Medulla oblongata (tissue), 1 donor: ENCODE results near the gene AMOT.

ENCODE experiments used
- DNase-seq: peaks from one replicate; pipeline ENCODE4 v3.0.0-alpha.2; 2015; ENCODE audit errors: extremely low spot score

AMOT gene

DNA sequence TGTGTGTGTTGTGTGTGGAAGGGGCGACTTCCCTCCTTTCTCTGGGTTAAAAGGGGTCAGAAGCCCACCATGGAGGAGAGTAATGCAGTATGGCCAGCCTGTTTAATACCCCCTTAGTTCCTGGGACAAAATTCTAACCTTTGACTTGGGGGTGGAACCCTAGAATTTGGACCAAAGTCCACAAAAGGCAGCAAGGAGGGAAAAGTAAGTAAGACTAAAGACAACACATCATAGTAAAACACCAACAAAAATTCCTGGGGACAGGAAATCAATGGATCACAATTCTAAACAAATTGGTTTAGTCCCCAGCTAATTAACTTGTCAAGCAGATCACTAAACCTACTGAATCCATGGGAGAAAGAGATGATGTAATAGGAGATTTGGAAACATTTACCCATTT lies 3.1 kb downstream of the AMOT start:
- no peak for DNase-seq

- DNase-seq, result no peak
Measured at GRCh38 chrX:112835019-112835418, 5.6 kb downstream of the AMOT start.

- no peak for DNase-seq
Measured at GRCh38 chrX:112834031-112834845, 6.4 kb downstream of the AMOT start.

DNA sequence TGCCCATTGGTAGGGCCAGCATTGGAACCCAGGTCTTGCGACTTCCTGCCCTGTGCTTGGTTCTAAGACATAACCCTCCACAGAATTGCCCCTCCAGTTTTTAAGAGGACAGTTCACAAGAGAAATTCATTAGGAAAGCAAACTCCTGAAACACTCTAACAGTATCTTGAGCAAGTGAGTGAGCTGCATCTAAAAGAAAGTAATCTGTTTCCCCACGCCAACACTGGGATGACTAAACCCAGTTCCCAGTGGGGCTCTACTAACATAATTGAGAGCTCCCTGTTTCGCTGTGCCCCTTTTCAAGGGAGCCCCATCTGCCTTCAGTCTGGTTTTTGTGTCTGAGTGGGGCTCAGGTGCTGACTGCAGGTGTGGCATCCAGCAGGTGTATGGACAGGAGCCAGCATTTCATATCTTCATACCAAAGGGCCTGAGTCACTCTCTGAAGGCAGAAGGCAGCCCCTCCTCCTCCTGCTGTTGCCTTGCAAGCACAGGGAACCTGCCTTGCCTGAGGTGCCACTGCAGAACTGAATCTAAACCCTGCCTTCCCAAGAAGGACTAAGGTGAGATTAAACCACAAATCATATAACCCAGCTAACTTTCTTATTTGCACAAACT lies 8.0 kb downstream of the AMOT start:
- no peak for DNase-seq

- DNase-seq, result peak; percentile 15
Measured at GRCh38 chrX:112830540-112830939, 10.1 kb downstream of the AMOT start.

GRCh38 chrX:112827292-112827903 lies 13.2 kb downstream of the AMOT start:
- DNase-seq, result no peak

DNA sequence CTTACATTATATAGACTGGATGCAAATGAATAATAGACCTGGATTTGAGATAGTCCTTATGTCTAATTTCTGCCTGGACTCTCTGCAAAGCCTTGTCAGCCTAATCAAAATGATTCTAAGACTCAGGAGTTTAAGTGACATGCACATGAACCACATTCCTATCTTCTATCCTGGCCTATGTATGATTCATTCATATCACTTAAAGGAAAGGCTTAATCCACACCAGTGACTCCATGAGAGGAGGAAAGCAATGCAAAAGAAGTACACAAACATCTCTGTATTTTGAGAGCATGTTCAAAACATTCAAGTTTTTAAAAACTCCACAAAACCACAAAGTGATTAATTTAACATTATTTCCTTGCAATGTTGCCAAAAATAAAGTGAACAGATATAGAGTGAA lies 14.6 kb downstream of the AMOT start:
- no peak for DNase-seq

DNA sequence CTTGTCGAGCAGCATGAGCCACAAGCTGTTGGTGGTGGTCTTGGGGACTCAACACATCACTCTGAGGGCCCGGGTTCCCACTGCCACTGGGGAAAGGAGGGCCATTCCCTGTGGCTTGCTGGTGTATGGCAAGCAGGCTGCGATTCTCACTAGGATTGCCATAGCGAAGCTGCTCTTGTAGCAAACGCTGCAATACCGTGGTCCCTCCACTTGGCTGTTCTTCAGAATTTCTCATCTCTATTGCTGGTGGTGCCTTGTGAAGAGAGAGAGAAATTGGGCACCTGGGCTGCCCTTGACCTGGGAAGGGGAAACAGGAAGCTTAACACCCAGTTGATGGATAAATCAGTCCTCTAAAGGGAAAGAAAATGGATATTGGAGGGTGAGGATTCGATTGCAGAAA lies 17.7 kb downstream of the AMOT start:
- DNase-seq, result no peak

DNA sequence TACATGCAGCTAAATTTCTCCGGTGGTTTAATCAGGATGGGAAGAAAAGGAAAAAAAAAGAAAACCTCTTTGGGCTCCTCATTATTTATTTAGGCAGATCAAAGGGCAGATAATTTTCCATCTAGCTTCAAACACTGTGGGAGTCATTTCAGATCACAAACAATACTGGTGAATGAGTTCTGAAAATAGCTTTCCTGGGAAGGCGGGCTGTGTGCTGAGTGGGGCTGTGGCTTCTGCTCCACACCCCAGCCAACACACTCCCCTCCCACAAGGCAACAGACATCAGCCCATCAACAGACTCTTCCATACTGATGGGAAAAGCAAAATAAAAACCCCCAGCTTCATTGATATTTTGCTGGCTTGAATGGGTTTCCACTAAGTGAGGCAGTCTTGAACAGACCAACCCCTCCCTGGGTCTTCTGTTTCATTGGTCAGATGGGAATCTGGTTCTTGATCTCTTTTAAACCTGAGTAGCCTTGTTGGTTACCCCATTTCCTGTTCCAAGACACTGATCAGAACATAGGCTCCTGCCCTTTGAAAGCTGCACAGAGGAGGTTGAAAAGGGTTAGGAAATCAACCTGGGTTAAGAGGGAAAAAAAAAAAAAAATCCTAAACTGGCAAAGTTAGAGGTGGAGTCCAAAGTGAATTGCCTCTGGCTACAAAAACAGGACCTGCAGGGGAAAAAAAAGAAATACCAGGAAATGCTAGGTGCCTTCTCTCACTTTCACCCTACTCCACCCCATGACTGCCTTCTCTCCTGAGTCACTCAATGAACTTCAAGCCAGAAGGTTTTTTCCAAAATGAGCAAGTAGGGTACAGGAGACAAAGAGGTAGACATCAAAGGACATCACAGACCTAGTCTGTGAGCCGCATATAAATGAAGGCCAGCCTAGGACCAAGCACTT lies 20.0 kb downstream of the AMOT start:
- no peak for DNase-seq

- DNase-seq, result no peak
Measured at GRCh38 chrX:112819813-112820212, 20.8 kb downstream of the AMOT start.

GRCh38 chrX:112819008-112819640 lies 21.5 kb downstream of the AMOT start:
- DNase-seq, result no peak

- DNase-seq, result no peak
Measured at GRCh38 chrX:112818114-112819007, 22.3 kb downstream of the AMOT start.

- no peak for DNase-seq
Measured at GRCh38 chrX:112816908-112817307, 23.7 kb downstream of the AMOT start.

DNA sequence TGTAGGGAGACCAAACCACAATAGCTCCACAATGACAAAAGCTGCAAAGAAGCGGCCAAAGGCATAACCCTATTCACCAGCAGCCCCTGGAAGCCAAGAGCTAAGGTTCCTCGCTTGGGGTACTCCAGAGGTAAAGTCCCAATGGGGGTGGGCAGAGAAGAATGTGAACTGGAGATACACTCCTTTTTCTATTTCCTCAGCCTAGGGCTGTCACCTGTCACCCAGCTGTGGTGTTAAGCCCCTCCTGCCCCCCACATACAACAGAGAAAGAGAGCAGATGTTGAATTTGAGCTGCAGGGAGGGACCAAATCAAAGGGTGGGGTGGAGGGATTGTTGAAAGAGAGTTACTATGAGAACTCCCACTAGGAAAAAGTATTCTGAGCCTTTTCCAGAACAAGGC lies 26.1 kb downstream of the AMOT start:
- DNase-seq, result no peak

DNA sequence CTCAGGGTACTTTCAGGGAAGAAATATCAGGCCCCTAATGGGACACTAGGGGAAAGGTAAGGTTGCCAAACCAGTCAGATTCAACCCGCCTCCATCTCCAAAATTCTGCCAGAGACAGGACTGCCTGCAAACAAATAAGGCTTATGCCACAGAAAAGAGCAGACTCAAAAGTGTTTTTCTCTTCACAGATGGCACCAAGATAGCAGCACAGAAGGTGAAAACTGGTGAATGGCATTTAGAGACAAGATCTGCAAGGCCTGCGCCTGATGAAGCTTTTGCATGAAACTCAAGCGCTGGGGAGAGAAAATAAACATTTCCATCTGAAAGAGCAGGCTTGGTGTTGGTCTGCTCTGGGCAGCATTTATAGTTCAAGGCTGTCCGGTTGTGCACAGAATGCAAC lies 27.9 kb downstream of the AMOT start:
- no peak for DNase-seq

GRCh38 chrX:112808651-112809195 lies 31.9 kb downstream of the AMOT start:
- DNase-seq, result no peak

- no peak for DNase-seq
Measured at GRCh38 chrX:112808007-112808406, 32.6 kb downstream of the AMOT start.

DNA sequence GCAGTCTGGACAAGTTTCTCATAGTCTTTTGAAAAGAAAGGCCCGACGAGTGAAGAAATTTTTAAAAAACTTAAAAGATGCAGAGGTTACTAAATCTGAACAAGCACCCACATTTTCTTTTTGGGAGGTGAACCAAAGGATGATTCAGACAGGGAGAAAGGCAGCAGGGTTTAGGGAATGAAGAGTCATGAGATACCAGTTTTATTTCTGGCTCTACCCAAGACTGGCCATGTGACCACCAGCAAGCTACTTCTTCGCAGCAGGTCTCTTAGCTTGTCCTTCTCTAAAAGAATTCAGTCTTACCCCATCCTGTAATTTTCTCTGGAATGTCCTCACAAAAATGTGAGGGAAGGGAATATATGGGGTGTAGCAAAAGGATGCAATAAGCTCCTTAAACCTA lies 37.6 kb downstream of the AMOT start:
- peak; percentile 6 for DNase-seq

GRCh38 chrX:112802541-112802940 lies 38.1 kb downstream of the AMOT start:
- no peak for DNase-seq
